K562 (cell line): ENCODE data around the gene MRPS35. TPM values are rescaled to one million over a fixed set of nuclear protein-coding genes. Genes with fewer than 3 reads are reported as not detected.
A peak's percentile ranks its signal among the peaks of the same experiment; 100 is the strongest.

Source experiments
- ATAC-seq: fragments of 200-7000 bp; cut with Tn5 transposase; 3 replicates; pipeline ENCODE4 v1.9.1; 2020; ENCODE audit warnings: moderate library complexity
- BruUV-seq: library from RNA; stranded (reverse); fragments of 400-500 nt; replicated peaks from 2 replicates; lab custom pipeline; 2021; lab: Mats Ljungman, UMichigan
- CTCF ChIA-PET: fragments of 300-600 bp; formaldehyde crosslinking; extraction: SDS; loops from one replicate; lab custom pipeline; 2021; ENCODE audit warnings: low intra/inter-chr PET ratio; lab: Yijun Ruan, JAX
- POLR2A ChIA-PET: fragments of 300-600, 350-650 bp; sonication (Branson Sonifier 250); formaldehyde crosslinking; extraction: SDS; loops from one replicate; lab custom pipeline; 2021; ENCODE audit warnings: antibody characterized with exemption, inconsistent platforms; lab: Yijun Ruan, JAX
- DNase-seq, 4 experiments: peaks; one replicate each; pipeline versions ENCODE4 v3.0.0 to v3.0.0-alpha.2; 2011 to 2018; ENCODE audit warnings: low spot score in 3 of 4, mixed read lengths in 3 of 4; ENCODE audit errors: extremely low read depth in 1 of 4
- FAIRE-seq: peaks from 2 replicates; lab custom pipeline; 2011; peaks lifted over from hg19 to GRCh38; lab: Jason Lieb, UNC
- H2AFZ ChIP-seq: 2 replicates; pipeline ENCODE4 v1.6.0; 2011; ENCODE audit warnings: low read depth, low read length, control low read depth, inconsistent platforms
- H3K27ac ChIP-seq: fragments of 200-600 bp; 3 replicates; pipeline ENCODE4 v1.8.0; 2011; ENCODE audit warnings: low read depth, mild to moderate bottlenecking, control low read depth, inconsistent platforms, low read length, moderate library complexity, mixed read lengths; ENCODE audit errors: extremely low read depth
- H3K27me3 ChIP-seq, 2 experiments: fragments of 300-600 bp in 1 of 2; 2 replicates in 1 of 2; 3 replicates in 1 of 2; pipeline versions ENCODE4 v1.6.0 to v1.8.0; 2011; ENCODE audit warnings: inconsistent platforms in 2 of 2, low read length in 2 of 2, mild to moderate bottlenecking in 1 of 2, mixed read lengths in 1 of 2, moderate library complexity in 1 of 2; ENCODE audit not compliant: control insufficient read depth in 2 of 2, insufficient read depth in 2 of 2
- H3K36me3 ChIP-seq: fragments of 300-600 bp; 3 replicates; pipeline ENCODE4 v1.8.0; 2011; ENCODE audit warnings: mild to moderate bottlenecking, low read length, inconsistent platforms; ENCODE audit not compliant: control insufficient read depth, insufficient read depth
- H3K4me1 ChIP-seq, 2 experiments: fragments of 200-600 bp in 1 of 2; replicated peaks in 1 of 2; 2 replicates in 1 of 2; 3 replicates in 1 of 2; pipeline versions ENCODE4 v1.5.1 to v1.8.0; 2011; ENCODE audit warnings: inconsistent platforms in 2 of 2, low read length in 2 of 2, mild to moderate bottlenecking in 1 of 2, mixed read lengths in 1 of 2, moderate library complexity in 1 of 2; ENCODE audit not compliant: control insufficient read depth in 2 of 2, insufficient read depth in 2 of 2
- H3K4me2 ChIP-seq: 2 replicates; pipeline ENCODE4 v1.6.1; 2011; ENCODE audit warnings: low read length, control low read depth, inconsistent platforms, mixed read lengths; ENCODE audit not compliant: insufficient read depth
- H3K4me3 ChIP-seq: fragments of 200-600 bp; sonication (generic), shearing (Covaris generic); 2 replicates; pipeline ENCODE4 v1.5.1; 2016; ENCODE audit warnings: control low read depth, inconsistent platforms
- H3K79me2 ChIP-seq: fragments of 200-600 bp; 3 replicates; pipeline ENCODE4 v1.8.0; 2011; ENCODE audit warnings: low read length, inconsistent platforms; ENCODE audit not compliant: control insufficient read depth, insufficient read depth
- H3K9ac ChIP-seq, 2 experiments: 2 replicates each; pipeline versions ENCODE4 v1.6.0 to v1.6.1; 2011; ENCODE audit warnings: low read depth in 2 of 2, low read length in 2 of 2, control low read depth in 1 of 2, inconsistent platforms in 1 of 2, mild to moderate bottlenecking in 1 of 2, mixed read lengths in 1 of 2; ENCODE audit not compliant: insufficient read depth in 1 of 2
- H3K9me1 ChIP-seq: one replicate; pipeline ENCODE4 v1.6.0; 2011; ENCODE audit warnings: inconsistent platforms, mild to moderate bottlenecking, low read length, moderate library complexity; ENCODE audit not compliant: control insufficient read depth, insufficient read depth
- H3K9me3 ChIP-seq: replicated peaks from 2 replicates; pipeline ENCODE4 v1.5.1; 2011; ENCODE audit warnings: low read depth, low read length, inconsistent platforms; ENCODE audit not compliant: control insufficient read depth, insufficient read depth
- H4K20me1 ChIP-seq: replicated peaks from 2 replicates; pipeline ENCODE4 v1.6.1; 2011; ENCODE audit warnings: low read length, inconsistent platforms, mixed read lengths; ENCODE audit not compliant: control insufficient read depth, insufficient read depth
- EGR1 ChIP-seq: fragments of 450-650 bp; conservative IDR thresholded peaks from 2 replicates; pipeline ENCODE4 v1.6.1; 2017; ENCODE audit warnings: mild to moderate bottlenecking
- EP300 ChIP-seq: IDR thresholded peaks from 2 replicates; pipeline ENCODE4 v1.6.1; 2012; ENCODE audit warnings: low read length, improper control_type of control experiment
- MYC ChIP-seq, 2 experiments: fragments of 250-450 bp in 1 of 2; sonication (Bioruptor Pico) in 1 of 2; IDR thresholded peaks; 2 replicates each; pipeline versions ENCODE4 v1.5.1 to v1.6.1; 2012 to 2021; ENCODE audit warnings: low read depth in 2 of 2, borderline replicate concordance in 1 of 2, improper control_type of control experiment in 1 of 2, low read length in 1 of 2, mild to moderate bottlenecking in 1 of 2, moderate library complexity in 1 of 2
- TRIM28 ChIP-seq: fragments of 450-650 bp; IDR thresholded peaks from 2 replicates; pipeline ENCODE4 v1.6.1; 2017
- ZNF165 ChIP-seq: fragments of 250-450 bp; sonication (Bioruptor Pico); IDR thresholded peaks from 2 replicates; pipeline ENCODE4 v1.4.0; 2020; ENCODE audit warnings: borderline replicate concordance
- ZNF445 ChIP-seq: fragments of 250-450 bp; sonication (Bioruptor Pico); IDR thresholded peaks from 2 replicates; pipeline ENCODE4 v1.4.0; 2020; ENCODE audit warnings: low read depth, mild to moderate bottlenecking, moderate library complexity
- ZNF707 ChIP-seq: fragments of 250-450 bp; sonication (Bioruptor Pico); conservative IDR thresholded peaks from 2 replicates; pipeline ENCODE4 v1.8.0; 2022; ENCODE audit warnings: inconsistent platforms, mild to moderate bottlenecking, moderate library complexity
- WGBS: fragments of 100-300 bp; shearing (Covaris generic); methylation state at CpG from one replicate; pipeline ENCODE4 v1.1.6; 2016; ENCODE audit warnings: low coverage, mixed read lengths; ENCODE audit not compliant: insufficient coverage; ENCODE audit errors: missing lambda C conversion rate; 5-methylcytosine and 5-hydroxymethylcytosine counted together
- in situ Hi-C: fragments of 300-500 bp; cut with MboI; formaldehyde crosslinking; loops from 4 replicates; pipeline ENCODE4 v1.15.0; 2018; ENCODE audit warnings: inconsistent platforms, mixed read lengths
- intact Hi-C: fragments of 100-400 bp; cut with micrococcal nuclease; formaldehyde crosslinking; loops from 2 replicates; pipeline ENCODE4 v1.14.2; 2022
- polyA plus RNA-seq, 8 experiments: library from polyadenylated mRNA; depleted of rRNA in 4 of 8; stranded (reverse) in 5 of 8; unstranded in 3 of 8; fragments of >200 nt; fragmentation: Nextera tagmentation in 2 of 8; fragmentation: Illumina TruSeq in 1 of 8; extraction: Ambion mirVana in 2 of 8; extraction: Trizol in 1 of 8; gene quantifications; 2 replicates each; pipeline versions ENCODE4 v1.2.1 to v1.2.3, GENCODE V29; 2011 to 2014; ENCODE audit warnings: inconsistent platforms in 1 of 8, missing spikeins in 1 of 8
- total RNA-seq, 7 experiments: library from RNA; depleted of rRNA in 6 of 7; stranded (reverse); fragments of >200 nt in 6 of 7; fragmentation: Illumina TruSeq in 2 of 7; extraction: Trizol in 2 of 7; gene quantifications; 2 replicates each; pipeline versions ENCODE4 v1.2.1 to v1.2.3, GENCODE V29; 2011 to 2021; ENCODE audit warnings: low replicate concordance in 1 of 7
- TF ChIP-seq, protein P1 (sequence below): fragments of 450-650 bp; IDR thresholded peaks from 2 replicates; pipeline ENCODE4 v1.6.1; 2016; ENCODE audit warnings: low read depth
- TF ChIP-seq, protein P2 (sequence below): fragments of 450-650 bp; formaldehyde crosslinking; IDR thresholded peaks from 2 replicates; pipeline ENCODE4 v1.4.0; 2020; ENCODE audit warnings: mild to moderate bottlenecking
- TF ChIP-seq, protein P3 (sequence below): fragments of 250-450 bp; sonication (Bioruptor Pico); IDR thresholded peaks from 2 replicates; pipeline ENCODE4 v1.5.0; 2021; ENCODE audit warnings: mild to moderate bottlenecking, borderline replicate concordance

Gene MRPS35
- total and polyA plus RNA-seq, 9 of the 15 experiments (the other 6 are each of a cell fraction or from before 2014, with no cell fraction given), result 79.0 to 183 (median 114) TPM

DNA sequence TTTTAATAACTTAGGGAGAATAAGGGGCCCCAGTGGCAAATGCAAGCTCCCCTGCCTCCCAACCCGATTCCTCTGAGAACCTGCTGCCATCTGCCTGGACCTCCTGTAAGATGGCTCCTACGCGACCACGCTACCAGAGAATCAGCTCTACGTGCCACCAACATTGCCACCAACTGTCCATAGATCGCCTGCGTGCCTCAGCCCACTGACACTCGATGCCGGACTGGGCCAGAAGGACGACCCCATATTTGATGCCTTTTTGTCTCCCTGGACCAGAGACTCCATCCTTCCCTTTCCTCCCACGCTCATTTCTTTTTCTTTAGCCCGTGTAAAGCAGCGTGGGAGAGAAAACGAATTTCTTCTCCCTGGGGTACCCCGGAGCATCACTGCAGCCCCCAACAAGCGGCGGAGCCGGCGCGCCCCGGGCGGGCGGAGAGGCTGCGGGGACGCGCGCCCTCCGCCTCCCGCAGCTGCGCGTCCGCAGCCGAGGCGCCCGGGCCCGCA is 68.8 kb downstream of the MRPS35 start:
- DNase-seq (no peak), FAIRE-seq (no peak)
- BruUV-seq, result no TSS peak
- TF ChIP-seq EP300 (no peak), EGR1 (peak; percentile 59), TRIM28 (no peak), ZNF165 (CRISPR knock-in tag) (no peak), MYC (IDR thresholded peaks at IDR 0.05; ENCODE audit: low read depth, low read length) (0 out of 2 replicates have a peak, but pooled peaks have one; percentile 5), MYC (CRISPR knock-in tag; IDR thresholded peaks at IDR 0.05; ENCODE audit: borderline replicate concordance, low read depth) (no peak), ZNF445 (CRISPR knock-in tag) (no peak), ZNF707 (CRISPR knock-in tag) (no peak)
- TF ChIP-seq, protein P1, sequence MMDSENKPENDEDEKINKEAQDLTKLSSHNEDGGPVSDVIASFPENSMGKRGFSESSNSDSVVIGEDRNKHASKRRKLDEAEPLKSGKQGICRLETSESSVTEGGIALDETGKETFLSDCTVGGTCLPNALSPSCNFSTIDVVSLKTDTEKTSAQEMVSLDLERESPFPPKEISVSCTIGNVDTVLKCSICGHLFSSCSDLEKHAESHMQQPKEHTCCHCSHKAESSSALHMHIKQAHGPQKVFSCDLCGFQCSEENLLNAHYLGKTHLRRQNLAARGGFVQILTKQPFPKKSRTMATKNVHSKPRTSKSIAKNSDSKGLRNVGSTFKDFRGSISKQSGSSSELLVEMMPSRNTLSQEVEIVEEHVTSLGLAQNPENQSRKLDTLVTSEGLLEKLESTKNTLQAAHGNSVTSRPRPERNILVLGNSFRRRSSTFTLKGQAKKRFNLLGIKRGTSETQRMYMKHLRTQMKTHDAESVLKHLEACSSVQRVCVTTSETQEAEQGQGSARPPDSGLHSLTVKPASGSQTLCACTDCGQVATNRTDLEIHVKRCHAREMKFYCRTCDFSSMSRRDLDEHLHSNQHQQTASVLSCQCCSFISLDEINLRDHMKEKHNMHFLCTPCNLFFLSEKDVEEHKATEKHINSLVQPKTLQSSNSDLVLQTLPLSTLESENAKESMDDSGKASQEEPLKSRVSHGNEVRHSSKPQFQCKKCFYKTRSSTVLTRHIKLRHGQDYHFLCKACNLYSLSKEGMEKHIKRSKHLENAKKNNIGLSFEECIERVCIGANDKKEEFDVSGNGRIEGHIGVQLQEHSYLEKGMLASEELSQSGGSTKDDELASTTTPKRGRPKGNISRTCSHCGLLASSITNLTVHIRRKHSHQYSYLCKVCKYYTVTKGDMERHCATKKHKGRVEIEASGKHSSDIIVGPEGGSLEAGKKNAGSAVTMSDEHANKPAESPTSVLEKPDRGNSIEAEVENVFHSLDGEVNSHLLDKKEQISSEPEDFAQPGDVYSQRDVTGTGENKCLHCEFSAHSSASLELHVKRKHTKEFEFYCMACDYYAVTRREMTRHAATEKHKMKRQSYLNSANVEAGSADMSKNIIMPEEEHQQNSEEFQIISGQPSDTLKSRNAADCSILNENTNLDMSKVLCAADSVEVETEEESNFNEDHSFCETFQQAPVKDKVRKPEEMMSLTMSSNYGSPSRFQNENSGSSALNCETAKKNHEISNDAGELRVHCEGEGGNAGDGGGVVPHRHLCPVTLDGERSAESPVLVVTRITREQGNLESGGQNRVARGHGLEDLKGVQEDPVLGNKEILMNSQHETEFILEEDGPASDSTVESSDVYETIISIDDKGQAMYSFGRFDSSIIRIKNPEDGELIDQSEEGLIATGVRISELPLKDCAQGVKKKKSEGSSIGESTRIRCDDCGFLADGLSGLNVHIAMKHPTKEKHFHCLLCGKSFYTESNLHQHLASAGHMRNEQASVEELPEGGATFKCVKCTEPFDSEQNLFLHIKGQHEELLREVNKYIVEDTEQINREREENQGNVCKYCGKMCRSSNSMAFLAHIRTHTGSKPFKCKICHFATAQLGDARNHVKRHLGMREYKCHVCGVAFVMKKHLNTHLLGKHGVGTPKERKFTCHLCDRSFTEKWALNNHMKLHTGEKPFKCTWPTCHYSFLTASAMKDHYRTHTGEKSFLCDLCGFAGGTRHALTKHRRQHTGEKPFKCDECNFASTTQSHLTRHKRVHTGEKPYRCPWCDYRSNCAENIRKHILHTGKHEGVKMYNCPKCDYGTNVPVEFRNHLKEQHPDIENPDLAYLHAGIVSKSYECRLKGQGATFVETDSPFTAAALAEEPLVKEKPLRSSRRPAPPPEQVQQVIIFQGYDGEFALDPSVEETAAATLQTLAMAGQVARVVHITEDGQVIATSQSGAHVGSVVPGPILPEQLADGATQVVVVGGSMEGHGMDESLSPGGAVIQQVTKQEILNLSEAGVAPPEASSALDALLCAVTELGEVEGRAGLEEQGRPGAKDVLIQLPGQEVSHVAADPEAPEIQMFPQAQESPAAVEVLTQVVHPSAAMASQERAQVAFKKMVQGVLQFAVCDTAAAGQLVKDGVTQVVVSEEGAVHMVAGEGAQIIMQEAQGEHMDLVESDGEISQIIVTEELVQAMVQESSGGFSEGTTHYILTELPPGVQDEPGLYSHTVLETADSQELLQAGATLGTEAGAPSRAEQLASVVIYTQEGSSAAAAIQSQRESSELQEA, result no peak
- TF ChIP-seq, protein P2, sequence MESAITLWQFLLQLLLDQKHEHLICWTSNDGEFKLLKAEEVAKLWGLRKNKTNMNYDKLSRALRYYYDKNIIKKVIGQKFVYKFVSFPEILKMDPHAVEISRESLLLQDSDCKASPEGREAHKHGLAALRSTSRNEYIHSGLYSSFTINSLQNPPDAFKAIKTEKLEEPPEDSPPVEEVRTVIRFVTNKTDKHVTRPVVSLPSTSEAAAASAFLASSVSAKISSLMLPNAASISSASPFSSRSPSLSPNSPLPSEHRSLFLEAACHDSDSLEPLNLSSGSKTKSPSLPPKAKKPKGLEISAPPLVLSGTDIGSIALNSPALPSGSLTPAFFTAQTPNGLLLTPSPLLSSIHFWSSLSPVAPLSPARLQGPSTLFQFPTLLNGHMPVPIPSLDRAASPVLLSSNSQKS, result no peak
- TF ChIP-seq, protein P3, sequence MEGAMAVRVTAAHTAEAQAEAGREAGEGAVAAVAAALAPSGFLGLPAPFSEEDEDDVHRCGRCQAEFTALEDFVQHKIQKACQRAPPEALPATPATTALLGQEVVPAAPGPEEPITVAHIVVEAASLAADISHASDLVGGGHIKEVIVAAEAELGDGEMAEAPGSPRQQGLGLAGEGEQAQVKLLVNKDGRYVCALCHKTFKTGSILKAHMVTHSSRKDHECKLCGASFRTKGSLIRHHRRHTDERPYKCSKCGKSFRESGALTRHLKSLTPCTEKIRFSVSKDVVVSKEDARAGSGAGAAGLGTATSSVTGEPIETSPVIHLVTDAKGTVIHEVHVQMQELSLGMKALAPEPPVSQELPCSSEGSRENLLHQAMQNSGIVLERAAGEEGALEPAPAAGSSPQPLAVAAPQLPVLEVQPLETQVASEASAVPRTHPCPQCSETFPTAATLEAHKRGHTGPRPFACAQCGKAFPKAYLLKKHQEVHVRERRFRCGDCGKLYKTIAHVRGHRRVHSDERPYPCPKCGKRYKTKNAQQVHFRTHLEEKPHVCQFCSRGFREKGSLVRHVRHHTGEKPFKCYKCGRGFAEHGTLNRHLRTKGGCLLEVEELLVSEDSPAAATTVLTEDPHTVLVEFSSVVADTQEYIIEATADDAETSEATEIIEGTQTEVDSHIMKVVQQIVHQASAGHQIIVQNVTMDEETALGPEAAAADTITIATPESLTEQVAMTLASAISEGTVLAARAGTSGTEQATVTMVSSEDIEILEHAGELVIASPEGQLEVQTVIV (CRISPR knock-in tag), result no peak

More for the DNA sequence above, 68.8 kb downstream of the MRPS35 start:
- Histone ChIP-seq H3K79me2 (peaks cover 27% of the 10 kb centered on the region), H3K9me1 (no peaks in the 10 kb centered on the region), H2AFZ (peak overlapping the region; percentile 98), H3K27me3 (no peaks in the 10 kb centered on the region), H3K9me3 (no peaks in the 10 kb centered on the region), H3K27ac (peak overlapping the region; percentile 71), H3K9ac (peak overlapping the region; percentile 54 to 97), H3K4me3 (peak overlapping the region; percentile 66), H3K36me3 (peaks cover 10% of the 10 kb centered on the region; the same call in 2 of the 3 replicates), H3K4me1 (peaks cover 11 to 28% of the 10 kb centered on the region in 2 experiments; a peak in 4 of 5 replicates), H4K20me1 (no peaks in the 10 kb centered on the region; the same call in 1 of the 2 replicates), H3K4me2 (peak overlapping the region; percentile 86)
- 17% methylated on average over 17 of the region's 36 CpGs for WGBS
- intact Hi-C loops, result no loop called here
- in situ Hi-C loops, result no loop called here
- ATAC-seq, result no peak; the same call in 1 of the 3 replicates
- ChIA-PET POLR2A (interaction anchor here (0.6 to 2.0 kb wide), 8 partner anchors 8 to 1182 kb away, joined by 3 to 8 read pairs (median 4); no protein-coding TSS in a partner anchor), CTCF (no interaction called here)
